Parathyroid adenoma (tissue), 2 donors: Measurements from ENCODE around the gene ANXA10.

Experiments
- H2AFZ ChIP-seq: fragments of 300-600 bp; sonication (generic); one replicate; pipeline ENCODE4 v1.7.0; 2017; ENCODE audit warnings: antibody characterized with exemption, mild to moderate bottlenecking
- H3K27ac ChIP-seq: fragments of 300-600 bp; sonication (generic); one replicate; pipeline ENCODE4 v1.7.0; 2017
- H3K27me3 ChIP-seq: fragments of 300-600 bp; sonication (generic); one replicate; pipeline ENCODE4 v1.7.0; 2017; ENCODE audit warnings: low read length; ENCODE audit not compliant: control insufficient read depth, insufficient read depth
- H3K36me3 ChIP-seq: fragments of 300-600 bp; sonication (generic); one replicate; pipeline ENCODE4 v1.7.0; 2017; ENCODE audit warnings: low read length; ENCODE audit not compliant: control insufficient read depth, insufficient read depth
- H3K4me1 ChIP-seq: fragments of 300-600 bp; sonication (generic); one replicate; pipeline ENCODE4 v1.7.0; 2017; ENCODE audit warnings: control low read depth
- H3K4me2 ChIP-seq: fragments of 300-600 bp; sonication (generic); one replicate; pipeline ENCODE4 v1.7.0; 2017; ENCODE audit warnings: low read length
- H3K4me3 ChIP-seq: fragments of 300-600 bp; sonication (generic); one replicate; pipeline ENCODE4 v1.7.0; 2017; ENCODE audit warnings: low read depth, low read length
- H3K79me2 ChIP-seq: fragments of 300-600 bp; sonication (generic); one replicate; pipeline ENCODE4 v1.7.0; 2017; ENCODE audit warnings: control low read depth
- H3K9ac ChIP-seq: fragments of 300-600 bp; sonication (generic); one replicate; pipeline ENCODE4 v1.7.0; 2017; ENCODE audit warnings: mild to moderate bottlenecking
- H3K9me3 ChIP-seq: fragments of 300-600 bp; sonication (generic); one replicate; pipeline ENCODE4 v1.7.0; 2017; ENCODE audit warnings: low read length; ENCODE audit not compliant: control insufficient read depth
- TF ChIP-seq, protein P1 (sequence below): fragments of 300-600 bp; sonication (generic); IDR thresholded peaks from one replicate; pipeline ENCODE4 v1.7.0; 2017; ENCODE audit warnings: antibody characterized with exemption, mild to moderate bottlenecking
- donor health status: primary hyperparathyroidism.

Gene ANXA10

GRCh38 chr4:168059251-168059650 lies 33.1 kb upstream of the ANXA10 start:
- H3K27me3 ChIP-seq: no peaks in the 10 kb centered on the region
- H2AFZ ChIP-seq: no peak overlapping the region
- TF ChIP-seq, protein P1, sequence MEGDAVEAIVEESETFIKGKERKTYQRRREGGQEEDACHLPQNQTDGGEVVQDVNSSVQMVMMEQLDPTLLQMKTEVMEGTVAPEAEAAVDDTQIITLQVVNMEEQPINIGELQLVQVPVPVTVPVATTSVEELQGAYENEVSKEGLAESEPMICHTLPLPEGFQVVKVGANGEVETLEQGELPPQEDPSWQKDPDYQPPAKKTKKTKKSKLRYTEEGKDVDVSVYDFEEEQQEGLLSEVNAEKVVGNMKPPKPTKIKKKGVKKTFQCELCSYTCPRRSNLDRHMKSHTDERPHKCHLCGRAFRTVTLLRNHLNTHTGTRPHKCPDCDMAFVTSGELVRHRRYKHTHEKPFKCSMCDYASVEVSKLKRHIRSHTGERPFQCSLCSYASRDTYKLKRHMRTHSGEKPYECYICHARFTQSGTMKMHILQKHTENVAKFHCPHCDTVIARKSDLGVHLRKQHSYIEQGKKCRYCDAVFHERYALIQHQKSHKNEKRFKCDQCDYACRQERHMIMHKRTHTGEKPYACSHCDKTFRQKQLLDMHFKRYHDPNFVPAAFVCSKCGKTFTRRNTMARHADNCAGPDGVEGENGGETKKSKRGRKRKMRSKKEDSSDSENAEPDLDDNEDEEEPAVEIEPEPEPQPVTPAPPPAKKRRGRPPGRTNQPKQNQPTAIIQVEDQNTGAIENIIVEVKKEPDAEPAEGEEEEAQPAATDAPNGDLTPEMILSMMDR: no peak
- no peak overlapping the region for H3K27ac ChIP-seq
- H3K4me1 ChIP-seq: no peaks in the 10 kb centered on the region
- H3K4me2 ChIP-seq: no peak overlapping the region
- H3K4me3 ChIP-seq: no peak overlapping the region
- no peaks in the 10 kb centered on the region for H3K9me3 ChIP-seq
- H3K79me2 ChIP-seq: no peaks in the 10 kb centered on the region
- H3K36me3 ChIP-seq: no peaks in the 10 kb centered on the region
- H3K9ac ChIP-seq: no peak overlapping the region

DNA sequence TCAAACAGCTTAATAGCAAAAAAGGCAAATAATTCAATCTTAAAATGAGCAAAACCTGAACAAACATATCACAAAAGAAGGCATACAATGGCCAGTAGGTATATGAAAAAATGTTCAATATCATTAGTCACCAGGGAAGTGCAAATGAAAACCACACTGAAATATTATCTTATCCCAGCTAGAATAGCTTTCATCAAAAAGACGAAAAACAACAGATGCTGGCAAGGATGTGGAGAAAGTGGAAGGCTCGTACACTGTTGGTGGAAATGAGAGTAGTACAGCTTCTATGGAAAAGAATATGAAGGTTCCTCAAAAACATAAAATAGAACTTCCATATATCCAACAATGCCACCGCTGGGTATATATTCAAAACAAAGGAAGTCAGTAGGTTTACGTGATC lies 29.3 kb upstream of the ANXA10 start:
- H3K36me3 ChIP-seq: no peaks in the 10 kb centered on the region
- no peak overlapping the region for H3K9ac ChIP-seq
- no peaks in the 10 kb centered on the region for H3K27me3 ChIP-seq
- H3K4me2 ChIP-seq: no peak overlapping the region
- no peaks in the 10 kb centered on the region for H3K4me1 ChIP-seq
- TF ChIP-seq, protein P1: no peak
- no peaks in the 10 kb centered on the region for H3K9me3 ChIP-seq
- no peak overlapping the region for H3K27ac ChIP-seq
- H3K79me2 ChIP-seq: no peaks in the 10 kb centered on the region
- H3K4me3 ChIP-seq: no peak overlapping the region
- no peak overlapping the region for H2AFZ ChIP-seq

DNA sequence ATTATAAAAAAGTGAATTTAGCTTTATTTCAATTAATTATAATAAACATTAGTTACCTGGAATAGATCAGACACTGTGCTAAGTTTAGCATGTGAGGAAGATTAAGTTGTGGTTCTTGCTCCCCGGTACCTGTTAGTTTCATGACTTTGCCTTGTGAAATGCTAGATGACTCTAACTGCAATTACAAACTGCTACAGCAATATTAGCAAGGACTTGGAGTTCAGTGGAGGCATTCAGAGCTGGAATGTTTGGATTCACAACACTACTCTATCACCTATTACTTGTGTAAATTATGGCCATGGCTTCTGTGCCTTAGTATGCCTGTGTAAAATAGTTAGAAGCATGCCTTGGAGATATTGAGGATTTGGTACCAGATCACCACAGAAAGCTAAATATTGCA lies 21.4 kb upstream of the ANXA10 start:
- no peaks in the 10 kb centered on the region for H3K36me3 ChIP-seq
- no peak overlapping the region for H3K4me3 ChIP-seq
- no peak overlapping the region for H2AFZ ChIP-seq
- no peaks in the 10 kb centered on the region for H3K79me2 ChIP-seq
- no peak overlapping the region for H3K9ac ChIP-seq
- H3K27me3 ChIP-seq: no peaks in the 10 kb centered on the region
- H3K9me3 ChIP-seq: no peaks in the 10 kb centered on the region
- no peak overlapping the region for H3K4me2 ChIP-seq
- TF ChIP-seq, protein P1: no peak
- H3K27ac ChIP-seq: no peak overlapping the region
- no peaks in the 10 kb centered on the region for H3K4me1 ChIP-seq

DNA sequence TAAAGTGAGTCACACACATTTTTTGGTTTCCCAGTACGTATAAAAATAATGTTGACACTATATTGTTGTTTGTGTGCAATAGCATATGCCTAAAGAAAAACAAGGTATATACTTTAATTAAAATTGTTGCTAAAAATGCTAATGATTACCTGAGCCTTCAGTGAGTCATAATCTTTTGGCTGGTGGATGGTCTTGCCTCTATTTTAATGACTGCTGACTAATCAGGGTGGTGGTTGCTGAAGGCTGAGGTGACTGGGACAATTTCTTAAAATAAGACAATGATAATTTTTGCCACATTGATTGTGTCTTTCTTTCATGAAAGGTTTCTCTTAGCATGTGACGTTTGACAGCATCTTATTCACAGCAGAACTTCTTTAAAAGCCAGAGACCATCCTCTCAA lies 21.0 kb upstream of the ANXA10 start:
- H3K4me1 ChIP-seq: no peaks in the 10 kb centered on the region
- no peak overlapping the region for H2AFZ ChIP-seq
- no peak overlapping the region for H3K4me2 ChIP-seq
- H3K27ac ChIP-seq: no peak overlapping the region
- no peaks in the 10 kb centered on the region for H3K9me3 ChIP-seq
- TF ChIP-seq, protein P1: no peak
- H3K79me2 ChIP-seq: no peaks in the 10 kb centered on the region
- H3K36me3 ChIP-seq: no peaks in the 10 kb centered on the region
- no peak overlapping the region for H3K9ac ChIP-seq
- no peak overlapping the region for H3K4me3 ChIP-seq
- H3K27me3 ChIP-seq: no peaks in the 10 kb centered on the region

DNA sequence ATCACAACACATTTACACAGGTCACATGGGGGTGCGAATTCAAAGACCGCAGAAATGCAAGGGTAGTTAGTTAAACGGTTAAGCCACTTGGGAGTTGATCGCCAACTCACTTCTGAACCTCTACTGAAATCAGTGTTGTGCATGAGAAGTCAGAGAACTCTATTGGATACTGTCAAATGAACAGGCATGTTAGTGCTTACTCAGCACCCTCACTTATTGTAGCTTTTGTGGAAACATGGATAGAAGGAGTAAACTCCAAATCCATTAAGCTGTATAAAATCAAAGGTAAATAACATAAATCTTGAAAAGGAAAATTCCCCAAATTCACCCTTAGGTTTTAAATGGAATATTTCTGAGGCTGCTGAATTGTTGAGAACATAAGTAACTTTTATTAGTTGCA lies 17.5 kb upstream of the ANXA10 start:
- H3K4me1 ChIP-seq: no peaks in the 10 kb centered on the region
- no peaks in the 10 kb centered on the region for H3K36me3 ChIP-seq
- H3K4me2 ChIP-seq: no peak overlapping the region
- H3K27ac ChIP-seq: no peak overlapping the region
- no peak overlapping the region for H3K4me3 ChIP-seq
- H2AFZ ChIP-seq: no peak overlapping the region
- TF ChIP-seq, protein P1: no peak
- no peaks in the 10 kb centered on the region for H3K9me3 ChIP-seq
- H3K27me3 ChIP-seq: no peaks in the 10 kb centered on the region
- no peak overlapping the region for H3K9ac ChIP-seq
- H3K79me2 ChIP-seq: no peaks in the 10 kb centered on the region
